ENCODE results near the gene ARHGAP10.

Gene ARHGAP10

DNA sequence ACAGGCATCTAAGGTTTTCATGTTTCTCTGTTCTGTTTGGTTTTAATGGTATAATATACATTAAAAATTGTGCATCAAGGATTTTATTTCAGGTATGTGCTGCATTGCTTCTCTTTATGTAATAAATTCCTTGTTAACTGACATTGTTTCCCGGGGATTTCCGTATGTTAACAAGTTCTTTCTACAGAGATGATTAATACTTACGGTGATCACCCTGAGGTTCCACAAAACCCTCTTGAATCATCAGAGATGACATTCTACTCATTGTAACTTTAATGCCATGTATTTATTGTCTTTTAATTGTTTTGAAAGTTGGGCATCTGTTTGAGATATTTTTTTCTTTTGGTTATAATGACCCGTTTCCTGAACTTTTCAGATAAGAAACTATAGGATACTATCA, 37.5 kb downstream of the ARHGAP10 start:
- no peak for DNase-seq

- no peak for DNase-seq
Observed at GRCh38 chr4:147770831-147771230, 38.9 kb downstream of the ARHGAP10 start.

DNA sequence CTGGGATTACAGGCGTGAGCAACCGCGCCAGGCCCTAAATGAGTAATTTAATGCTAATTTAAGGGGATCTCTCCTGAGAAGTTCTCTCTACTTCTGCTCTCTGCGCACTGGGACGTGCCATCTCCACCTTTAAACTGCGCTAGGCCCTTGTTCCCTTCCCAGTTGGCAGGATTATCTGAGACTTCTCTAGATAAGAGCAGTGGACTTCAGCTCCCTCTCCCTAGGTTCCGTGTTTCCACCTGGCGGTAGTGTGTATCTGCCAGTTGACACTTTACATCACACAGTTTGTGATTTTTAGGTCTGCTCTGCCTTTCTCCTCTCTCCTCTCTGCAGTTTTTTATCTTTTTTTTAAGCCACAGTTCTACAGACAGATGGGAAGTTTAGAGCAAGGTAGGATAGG, 40.2 kb downstream of the ARHGAP10 start:
- DNase-seq, result no peak

GRCh38 chr4:147772459-147772969, 40.6 kb downstream of the ARHGAP10 start:
- no peak for DNase-seq

- DNase-seq, result no peak
Observed at GRCh38 chr4:147773261-147774184, 41.6 kb downstream of the ARHGAP10 start.

GRCh38 chr4:147776716-147777115, 44.8 kb downstream of the ARHGAP10 start:
- no peak for DNase-seq

GRCh38 chr4:147777456-147778091, 45.7 kb downstream of the ARHGAP10 start:
- DNase-seq, result no peak

DNA sequence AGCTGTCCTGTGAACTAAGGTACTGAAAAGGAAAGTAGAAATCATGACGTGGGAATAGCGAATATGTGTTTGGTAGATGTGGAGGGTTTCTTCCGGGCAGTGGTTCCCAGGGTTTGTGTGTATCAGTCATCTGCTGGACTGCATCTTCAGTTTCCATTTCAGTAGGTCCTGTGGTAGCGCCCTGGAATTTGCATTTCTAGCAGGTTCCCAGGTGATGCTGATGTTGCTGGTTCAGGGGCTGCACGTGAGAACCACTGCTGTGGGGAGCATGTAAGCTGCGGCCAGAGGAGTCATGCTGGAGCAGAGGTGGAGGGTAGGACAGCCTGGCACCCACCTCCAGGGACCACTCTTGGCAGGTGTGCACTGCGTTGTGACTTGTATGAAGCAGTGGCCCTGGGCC, 47.1 kb downstream of the ARHGAP10 start:
- DNase-seq, result no peak

DNA sequence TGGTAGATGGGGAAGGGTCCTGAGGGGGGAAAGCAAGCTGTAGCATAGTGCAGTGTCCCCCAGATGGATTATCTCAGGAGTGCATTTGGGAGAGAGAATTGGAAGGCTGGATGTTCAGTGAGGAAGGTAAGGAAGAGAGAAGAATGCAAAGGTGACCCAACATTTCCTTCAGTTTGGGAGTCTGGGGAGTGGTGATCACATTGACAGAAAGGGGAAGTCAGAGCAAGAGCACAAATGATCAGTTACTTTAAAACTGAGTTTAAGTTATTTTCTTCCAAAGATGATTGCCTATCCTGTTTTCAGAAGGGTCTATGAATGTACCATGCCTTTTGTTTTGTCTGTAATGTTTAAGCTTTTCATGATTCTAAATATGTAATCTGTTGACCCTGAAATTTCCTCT, 47.6 kb downstream of the ARHGAP10 start:
- no peak for DNase-seq

DNA sequence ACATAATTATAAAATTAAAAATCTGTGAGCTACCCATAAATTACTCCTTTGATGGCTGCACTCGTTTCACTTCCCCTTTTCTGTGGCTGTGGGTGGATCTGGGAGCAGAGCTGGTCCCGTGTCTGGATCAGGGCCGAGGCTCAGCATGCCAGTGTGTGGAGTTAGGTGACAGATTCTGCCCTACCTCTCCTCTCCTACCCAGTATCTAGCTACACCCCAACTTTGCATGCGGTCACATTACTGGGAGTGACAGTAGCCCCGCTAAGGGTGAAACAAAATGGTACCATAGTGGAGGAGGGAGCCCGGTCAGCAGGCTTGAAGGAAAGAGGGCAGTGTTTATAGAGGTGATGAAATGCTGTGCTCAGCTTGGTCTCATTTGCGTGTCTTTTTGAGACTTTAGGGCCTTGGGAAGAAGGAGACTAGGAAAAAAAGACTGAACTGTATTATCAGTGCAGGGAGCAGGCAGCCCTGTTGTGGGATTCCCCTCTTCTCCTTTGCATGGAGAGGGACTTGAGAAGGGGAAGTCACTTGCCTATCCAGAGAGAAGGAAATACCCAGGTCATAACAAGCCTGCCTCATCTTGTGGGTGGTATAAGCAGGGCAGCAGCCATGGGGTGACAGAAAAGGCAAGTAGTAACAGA, 48.4 kb downstream of the ARHGAP10 start:
- no peak for DNase-seq

DNA sequence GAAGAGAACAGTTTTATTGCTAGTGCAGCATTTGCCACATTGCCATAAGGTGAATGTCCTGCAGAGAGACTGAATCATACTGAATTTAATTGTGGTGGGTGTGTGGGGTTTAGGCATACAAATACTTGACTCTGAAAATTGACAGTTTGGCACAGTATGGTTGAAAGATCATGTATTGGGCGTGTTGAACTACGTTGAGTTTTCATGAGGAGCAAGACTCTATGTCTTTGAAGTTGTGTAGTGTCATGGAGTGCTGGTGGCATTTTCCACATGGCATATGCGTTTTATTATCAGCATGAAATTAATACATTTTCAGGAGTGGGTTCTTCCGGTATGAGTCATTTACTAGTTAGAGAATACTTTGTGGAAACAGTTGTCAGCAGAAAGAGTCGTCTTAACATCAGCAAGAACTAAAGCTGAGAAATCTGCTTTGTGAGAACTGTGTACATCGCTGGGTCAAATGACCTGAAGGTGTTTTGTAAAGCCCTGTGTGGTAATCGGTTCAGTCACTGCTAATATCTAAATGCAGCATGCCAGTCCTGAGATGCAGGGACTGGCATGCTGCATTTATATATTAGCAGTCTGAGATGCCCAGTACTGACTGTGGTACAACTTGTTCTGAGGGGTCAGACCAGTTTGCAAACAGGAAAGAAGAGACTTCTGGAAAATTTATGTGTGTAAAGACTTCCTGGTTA, 50.3 kb downstream of the ARHGAP10 start:
- DNase-seq, result no peak

GRCh38 chr4:147785129-147785528, 53.2 kb downstream of the ARHGAP10 start:
- no peak for DNase-seq

DNA sequence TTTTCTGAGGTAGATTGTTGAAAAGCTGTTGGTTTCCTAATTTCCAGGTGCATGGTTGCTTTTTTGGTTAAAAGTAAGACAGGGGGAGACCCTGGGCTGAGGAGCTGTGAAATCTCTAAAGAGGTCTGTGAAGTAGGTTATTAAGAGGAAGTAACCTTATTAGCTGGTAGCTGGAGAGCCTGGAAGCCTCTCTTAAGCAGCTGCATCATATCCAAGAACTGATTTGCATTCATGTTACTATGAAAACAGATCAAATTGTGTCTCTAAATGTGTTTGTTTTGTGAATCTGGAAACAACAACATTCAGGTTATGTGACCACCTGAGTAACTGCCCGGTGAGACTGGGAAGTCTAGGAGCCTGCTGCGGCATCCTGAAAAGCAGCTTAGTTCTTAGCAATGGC, 54.1 kb downstream of the ARHGAP10 start:
- DNase-seq, result no peak

GRCh38 chr4:147786531-147786930, 54.6 kb downstream of the ARHGAP10 start:
- DNase-seq, result no peak

- DNase-seq, result no peak
Observed at GRCh38 chr4:147787204-147787603, 55.3 kb downstream of the ARHGAP10 start.

- no peak for DNase-seq
Observed at GRCh38 chr4:147788791-147789190, 56.9 kb downstream of the ARHGAP10 start.

DNA sequence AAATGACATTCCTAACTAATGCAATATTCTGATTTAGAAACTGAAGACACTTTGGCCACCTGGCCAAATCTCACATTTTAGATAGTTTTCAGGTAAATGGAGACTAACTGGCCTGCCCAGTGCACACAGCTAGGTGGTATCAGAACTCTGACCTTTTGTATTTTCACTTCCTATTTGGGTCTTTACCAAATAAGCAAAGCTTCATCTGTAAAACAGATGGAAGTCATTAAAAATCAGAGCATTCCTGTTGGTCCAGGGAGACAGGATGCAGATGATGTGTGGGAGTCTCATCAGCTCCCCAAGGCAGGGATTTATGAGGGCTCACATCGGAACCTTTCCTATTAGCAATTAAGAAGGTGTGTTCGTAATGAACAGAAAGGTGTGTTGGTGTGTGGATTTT, 57.7 kb downstream of the ARHGAP10 start:
- DNase-seq, result no peak

DNA sequence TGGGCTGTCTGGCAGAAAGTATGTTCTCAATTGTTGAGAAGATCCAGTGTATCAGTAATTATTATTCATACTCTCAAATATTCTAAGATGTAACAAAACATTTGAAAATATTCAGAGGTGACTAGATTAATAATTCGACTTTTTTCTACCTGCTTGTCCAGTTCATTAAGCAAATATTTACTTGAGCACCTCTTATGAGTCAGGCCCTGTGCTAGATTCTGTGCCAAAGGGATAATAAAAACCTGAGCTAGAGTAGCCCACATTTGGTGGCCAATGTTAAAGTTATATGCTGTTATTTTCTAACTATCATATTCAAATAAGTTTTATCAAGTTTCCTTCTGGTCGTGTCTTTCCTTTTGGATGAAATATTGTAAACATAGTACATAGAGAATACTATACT, 58.5 kb downstream of the ARHGAP10 start:
- DNase-seq, result no peak

DNA sequence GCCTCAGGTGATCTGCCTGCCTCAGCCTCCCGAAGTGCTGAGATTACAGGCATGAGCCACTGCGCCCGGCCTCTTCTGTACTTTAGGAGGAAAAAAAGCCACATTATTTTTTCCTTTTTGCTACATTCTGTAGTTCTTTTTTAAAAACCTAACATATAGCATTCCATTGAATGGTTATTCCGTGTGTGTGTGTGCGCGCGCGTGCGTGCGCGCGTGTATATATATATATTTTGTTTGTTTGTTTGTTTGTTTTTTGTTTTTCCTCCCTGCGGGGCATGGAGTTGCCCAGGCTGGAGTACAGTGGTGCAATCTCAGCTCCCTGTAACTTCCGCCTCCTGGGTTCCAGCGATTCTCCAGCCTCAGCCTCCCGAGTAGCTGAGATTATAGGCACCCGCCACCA, 59.5 kb downstream of the ARHGAP10 start:
- no peak for DNase-seq

- DNase-seq, result no peak
Observed at GRCh38 chr4:147791865-147792264, 60.0 kb downstream of the ARHGAP10 start.

GRCh38 chr4:147793569-147794313, 61.9 kb downstream of the ARHGAP10 start:
- DNase-seq, result no peak

GRCh38 chr4:147794314-147794680, 62.4 kb downstream of the ARHGAP10 start:
- no peak for DNase-seq

Measured in effector CD8-positive, alpha-beta T cell (primary cell).